OCI-LY7 (cell line): ENCODE results near the gene JAG2. TPM values are rescaled to one million over a fixed set of nuclear protein-coding genes. Genes with fewer than 3 reads are reported as not detected.

Experiments used
- BruUV-seq: library from RNA; stranded (reverse); fragments of 400-500 nt; replicated peaks from 2 replicates; lab custom pipeline; 2021; lab: Mats Ljungman, UMichigan
- CTCF ChIA-PET: fragments of 300-600 bp; sonication (Branson Sonifier 250); formaldehyde crosslinking; loops from one replicate; lab custom pipeline; 2022; ENCODE audit warnings: antibody characterized with exemption; ENCODE audit not compliant: unreplicated experiment; lab: Charles Lee
- POLR2A ChIA-PET: fragments of 300-600 bp; sonication (Branson Sonifier 250); formaldehyde crosslinking; loops from one replicate; lab custom pipeline; 2022; ENCODE audit warnings: antibody characterized with exemption; lab: Charles Lee
- DNase-seq: peaks from one replicate; pipeline ENCODE4 v3.0.0-alpha.2; 2015; ENCODE audit warnings: low spot score
- H2AFZ ChIP-seq: fragments of 200-600 bp; sonication (generic), shearing (Covaris generic); 2 replicates; pipeline ENCODE4 v1.6.1; 2014; ENCODE audit warnings: mild to moderate bottlenecking, antibody characterized with exemption, low read length, moderate library complexity
- H3K27ac ChIP-seq: fragments of 200-600 bp; sonication (generic); 2 replicates; pipeline ENCODE4 v1.5.1; 2014; ENCODE audit warnings: mixed run types, low read depth, mild to moderate bottlenecking, moderate library complexity, low read length, inconsistent platforms; ENCODE audit not compliant: poor library complexity, severe bottlenecking
- H3K36me3 ChIP-seq: fragments of 200-600 bp; sonication (generic); 2 replicates; pipeline ENCODE4 v1.6.1; 2014; ENCODE audit warnings: mild to moderate bottlenecking, antibody characterized with exemption, low read length, moderate library complexity, mixed read lengths; ENCODE audit not compliant: insufficient read depth
- H3K4me1 ChIP-seq: fragments of 200-600 bp; sonication (generic); 2 replicates; pipeline ENCODE4 v1.5.1; 2014; ENCODE audit warnings: mild to moderate bottlenecking, low read length; ENCODE audit not compliant: insufficient read depth, poor library complexity, severe bottlenecking
- H3K4me2 ChIP-seq: fragments of 200-600 bp; sonication (generic); 2 replicates; pipeline ENCODE4 v1.6.1; 2014; ENCODE audit warnings: mild to moderate bottlenecking, low read length
- H3K4me3 ChIP-seq: fragments of 200-600 bp; sonication (generic); 2 replicates; pipeline ENCODE4 v1.5.1; 2014; ENCODE audit warnings: mild to moderate bottlenecking, low read depth, low read length; ENCODE audit not compliant: poor library complexity, severe bottlenecking
- H3K79me2 ChIP-seq: fragments of 200-600 bp; sonication (generic); 2 replicates; pipeline ENCODE4 v1.6.1; 2016; ENCODE audit warnings: low read depth, mild to moderate bottlenecking, low read length, moderate library complexity, mixed read lengths; ENCODE audit not compliant: insufficient read depth
- H3K9me2 ChIP-seq: fragments of 200-600 bp; sonication (generic); 2 replicates; pipeline ENCODE4 v1.6.1; 2016; ENCODE audit warnings: mild to moderate bottlenecking, low read length, mixed read lengths; ENCODE audit not compliant: insufficient read depth
- H3K9me3 ChIP-seq: fragments of 200-600 bp; sonication (generic); 2 replicates; pipeline ENCODE4 v1.6.1; 2014; ENCODE audit warnings: mild to moderate bottlenecking, mixed run types, low read length, mixed read lengths
- H4K20me1 ChIP-seq: fragments of 200-600 bp; sonication (generic); 2 replicates; pipeline ENCODE4 v1.6.1; 2014; ENCODE audit warnings: mild to moderate bottlenecking, antibody characterized with exemption, low read length, moderate library complexity, mixed read lengths; ENCODE audit not compliant: insufficient read depth
- EZH2phosphoT487 ChIP-seq: fragments of 200-600 bp; sonication (generic); IDR thresholded peaks from 2 replicates; pipeline ENCODE4 v1.6.1; 2018; ENCODE audit warnings: low read depth, borderline replicate concordance, mild to moderate bottlenecking, mixed run types, antibody characterized with exemption, low read length, moderate library complexity, mixed read lengths
- intact Hi-C: fragments of 100-400 bp; cut with micrococcal nuclease; formaldehyde crosslinking; loops from one replicate; pipeline ENCODE4 v1.10.0; 2022; ENCODE audit not compliant: unreplicated experiment
- total RNA-seq, 2 experiments: library from RNA; depleted of rRNA in 1 of 2; stranded (reverse); fragments of >200 nt in 1 of 2; shearing (Covaris generic) in 1 of 2; gene quantifications; 2 replicates each; pipeline ENCODE4 v1.2.3, GENCODE V29; 2014 to 2022
- TF ChIP-seq, protein P1 (sequence below): fragments of 200-600 bp; sonication (generic); conservative IDR thresholded peaks from 2 replicates; pipeline ENCODE4 v1.5.1; 2014; ENCODE audit warnings: mild to moderate bottlenecking, antibody characterized with exemption, low read length, moderate library complexity, mixed read lengths

The JAG2 gene
- total RNA-seq, 2 experiments from 2014 or later = 5.0 to 6.0 TPM

DNA sequence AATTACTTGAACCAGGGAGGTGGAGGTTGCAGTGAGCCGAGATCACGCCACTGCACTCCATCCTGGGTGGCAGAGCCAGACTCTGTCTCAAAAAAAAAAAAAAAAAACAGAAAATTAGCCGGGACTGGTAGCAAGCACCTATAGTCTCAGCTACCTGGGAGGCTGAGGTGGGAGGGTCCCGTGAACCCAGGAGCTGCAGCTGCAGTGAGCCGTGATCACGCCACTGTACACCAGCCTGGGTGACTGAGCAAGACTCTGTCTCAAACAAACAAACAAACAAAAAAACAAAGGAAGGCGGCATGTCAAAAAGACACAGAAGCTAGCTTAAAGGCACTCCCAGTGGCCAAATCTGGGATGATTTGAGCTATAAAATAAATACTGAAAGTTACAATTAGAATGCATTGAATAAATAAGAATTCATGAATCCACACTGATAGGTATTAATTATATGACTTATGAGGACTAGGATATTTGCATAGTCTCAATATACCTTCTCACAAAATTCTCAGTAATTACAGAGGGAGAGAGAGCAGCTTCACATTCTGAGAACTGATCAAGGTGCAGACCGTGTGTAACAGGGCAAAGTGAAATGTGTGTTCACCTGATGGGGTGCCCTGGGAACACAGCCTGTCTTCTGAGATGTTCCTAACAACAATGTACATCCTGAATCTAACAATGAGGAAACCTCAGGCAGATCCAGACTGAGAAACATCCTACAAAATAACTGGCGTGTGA is 60.6 kb downstream of the JAG2 start:
- Histone ChIP-seq H2AFZ (no peak overlapping the region), H3K9me2 (no peaks in the 10 kb centered on the region), H3K4me2 (no peak overlapping the region), H3K79me2 (no peaks in the 10 kb centered on the region), H3K36me3 (no peaks in the 10 kb centered on the region), H3K4me3 (no peak overlapping the region), H3K9me3 (no peaks in the 10 kb centered on the region), H4K20me1 (no peaks in the 10 kb centered on the region), H3K27ac (no peak overlapping the region), H3K4me1 (no peaks in the 10 kb centered on the region)
- no peak for DNase-seq
- intact Hi-C loops = no loop called here
- CTCF ChIA-PET = no interaction called here
- POLR2A ChIA-PET = no interaction called here
- TF ChIP-seq EZH2phosphoT487 = no peak
- TF ChIP-seq, protein P1, sequence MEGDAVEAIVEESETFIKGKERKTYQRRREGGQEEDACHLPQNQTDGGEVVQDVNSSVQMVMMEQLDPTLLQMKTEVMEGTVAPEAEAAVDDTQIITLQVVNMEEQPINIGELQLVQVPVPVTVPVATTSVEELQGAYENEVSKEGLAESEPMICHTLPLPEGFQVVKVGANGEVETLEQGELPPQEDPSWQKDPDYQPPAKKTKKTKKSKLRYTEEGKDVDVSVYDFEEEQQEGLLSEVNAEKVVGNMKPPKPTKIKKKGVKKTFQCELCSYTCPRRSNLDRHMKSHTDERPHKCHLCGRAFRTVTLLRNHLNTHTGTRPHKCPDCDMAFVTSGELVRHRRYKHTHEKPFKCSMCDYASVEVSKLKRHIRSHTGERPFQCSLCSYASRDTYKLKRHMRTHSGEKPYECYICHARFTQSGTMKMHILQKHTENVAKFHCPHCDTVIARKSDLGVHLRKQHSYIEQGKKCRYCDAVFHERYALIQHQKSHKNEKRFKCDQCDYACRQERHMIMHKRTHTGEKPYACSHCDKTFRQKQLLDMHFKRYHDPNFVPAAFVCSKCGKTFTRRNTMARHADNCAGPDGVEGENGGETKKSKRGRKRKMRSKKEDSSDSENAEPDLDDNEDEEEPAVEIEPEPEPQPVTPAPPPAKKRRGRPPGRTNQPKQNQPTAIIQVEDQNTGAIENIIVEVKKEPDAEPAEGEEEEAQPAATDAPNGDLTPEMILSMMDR = no peak
- no TSS peak for BruUV-seq

DNA sequence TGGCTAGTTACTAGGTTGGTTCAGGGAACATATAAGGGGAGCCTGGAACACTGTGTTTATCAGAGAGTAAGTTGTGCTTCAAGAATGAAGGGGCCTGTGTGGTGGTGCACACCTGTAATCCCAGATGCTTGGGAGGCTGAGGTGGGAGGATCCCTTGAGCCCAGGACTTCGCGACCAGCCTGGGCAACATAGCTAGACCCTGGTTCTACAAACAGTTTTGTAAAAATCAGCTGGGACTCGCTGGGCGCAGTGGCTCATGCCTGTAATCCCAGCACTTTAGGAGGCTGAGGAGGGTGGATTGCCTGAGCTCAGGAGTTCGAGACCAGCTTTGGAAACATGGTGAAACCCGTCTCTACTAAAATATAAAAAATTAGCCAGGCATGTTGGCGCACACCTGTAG is 61.2 kb downstream of the JAG2 start:
- no TSS peak for BruUV-seq
- intact Hi-C loops = no loop called here
- Histone ChIP-seq H3K4me2 (no peak overlapping the region), H4K20me1 (no peaks in the 10 kb centered on the region), H2AFZ (no peak overlapping the region), H3K9me2 (no peaks in the 10 kb centered on the region), H3K27ac (no peak overlapping the region), H3K4me3 (no peak overlapping the region), H3K4me1 (no peaks in the 10 kb centered on the region), H3K79me2 (no peaks in the 10 kb centered on the region), H3K9me3 (no peaks in the 10 kb centered on the region), H3K36me3 (no peaks in the 10 kb centered on the region)
- TF ChIP-seq EZH2phosphoT487 = no peak
- TF ChIP-seq, protein P1 = no peak
- no peak for DNase-seq
- ChIA-PET CTCF (no interaction called here), POLR2A (interaction anchor here (0.5 kb wide), 1 partner anchor 9 kb away, joined by 3 read pairs; no protein-coding TSS in a partner anchor)

DNA sequence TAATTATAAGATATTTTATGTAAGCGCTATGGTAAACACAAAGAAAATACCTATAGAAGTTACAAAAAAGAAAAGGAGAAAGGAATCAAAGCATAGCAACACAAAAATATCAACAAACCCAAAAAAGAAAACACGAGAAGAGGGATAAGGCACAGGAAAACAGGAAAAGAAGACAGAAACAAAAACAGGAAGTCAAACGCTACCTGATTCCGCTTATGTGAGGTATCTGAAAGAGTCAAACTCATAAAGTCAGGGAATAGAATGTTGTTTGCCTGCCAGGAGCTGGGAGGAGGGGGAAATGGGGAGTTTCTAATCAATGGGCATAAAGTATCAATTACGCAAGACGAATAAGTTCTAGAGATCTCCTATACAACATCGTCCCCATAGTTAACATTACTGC is 63.4 kb downstream of the JAG2 start:
- intact Hi-C loops = no loop called here
- no peaks in the 10 kb centered on the region for H4K20me1 ChIP-seq
- H3K9me2 ChIP-seq = no peaks in the 10 kb centered on the region
- H2AFZ ChIP-seq = no peak overlapping the region
- H3K36me3 ChIP-seq = no peaks in the 10 kb centered on the region
- ChIA-PET CTCF (no interaction called here), POLR2A (no interaction called here)
- TF ChIP-seq, protein P1 = no peak
- TF ChIP-seq EZH2phosphoT487 = no peak
- H3K27ac ChIP-seq = no peak overlapping the region
- H3K79me2 ChIP-seq = no peaks in the 10 kb centered on the region
- 0 out of 2 replicates have a peak, but pooled peaks cover under 1% of the 10 kb centered on the region for H3K9me3 ChIP-seq
- H3K4me1 ChIP-seq = no peaks in the 10 kb centered on the region
- H3K4me2 ChIP-seq = no peak overlapping the region
- DNase-seq = no peak
- no TSS peak for BruUV-seq
- no peak overlapping the region for H3K4me3 ChIP-seq
